ENCODE data around the gene ABHD2. TPM values are rescaled to one million over a fixed set of nuclear protein-coding genes. Genes with fewer than 3 reads are reported as not detected.

The ABHD2 gene
- polyA plus RNA-seq, 1 experiment = 51.5 TPM

DNA sequence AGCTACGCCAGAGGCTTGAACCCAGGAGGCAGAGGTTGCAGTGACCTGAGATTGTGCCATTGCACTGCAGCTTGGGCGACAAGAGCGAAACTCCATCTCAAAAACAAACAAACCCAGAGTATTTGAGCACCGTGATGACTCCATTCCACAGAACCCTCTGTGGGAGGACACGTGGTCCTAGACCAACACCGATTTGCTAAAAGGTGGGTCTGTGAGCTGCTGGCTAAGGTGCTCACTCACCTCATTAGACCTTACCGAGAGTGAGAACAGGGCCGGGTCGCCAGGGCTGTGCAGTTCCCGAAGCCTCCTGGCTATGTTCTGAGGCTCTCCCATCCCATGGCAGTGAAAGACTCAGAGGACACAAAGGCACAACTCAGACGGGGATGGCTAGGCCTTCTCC is 17.9 kb downstream of the ABHD2 start:
- POLR2A ChIA-PET = interaction anchor here (2.6 kb wide), 1 partner anchor 18 kb away, joined by 21 read pairs; the partner anchor contains the start of gene ABHD2
- no peak for DNase-seq (ENCODE audit: low read depth, low spot score)
- CTCF ChIA-PET = no interaction called here
- TF ChIP-seq, protein P1, sequence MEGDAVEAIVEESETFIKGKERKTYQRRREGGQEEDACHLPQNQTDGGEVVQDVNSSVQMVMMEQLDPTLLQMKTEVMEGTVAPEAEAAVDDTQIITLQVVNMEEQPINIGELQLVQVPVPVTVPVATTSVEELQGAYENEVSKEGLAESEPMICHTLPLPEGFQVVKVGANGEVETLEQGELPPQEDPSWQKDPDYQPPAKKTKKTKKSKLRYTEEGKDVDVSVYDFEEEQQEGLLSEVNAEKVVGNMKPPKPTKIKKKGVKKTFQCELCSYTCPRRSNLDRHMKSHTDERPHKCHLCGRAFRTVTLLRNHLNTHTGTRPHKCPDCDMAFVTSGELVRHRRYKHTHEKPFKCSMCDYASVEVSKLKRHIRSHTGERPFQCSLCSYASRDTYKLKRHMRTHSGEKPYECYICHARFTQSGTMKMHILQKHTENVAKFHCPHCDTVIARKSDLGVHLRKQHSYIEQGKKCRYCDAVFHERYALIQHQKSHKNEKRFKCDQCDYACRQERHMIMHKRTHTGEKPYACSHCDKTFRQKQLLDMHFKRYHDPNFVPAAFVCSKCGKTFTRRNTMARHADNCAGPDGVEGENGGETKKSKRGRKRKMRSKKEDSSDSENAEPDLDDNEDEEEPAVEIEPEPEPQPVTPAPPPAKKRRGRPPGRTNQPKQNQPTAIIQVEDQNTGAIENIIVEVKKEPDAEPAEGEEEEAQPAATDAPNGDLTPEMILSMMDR (IDR thresholded peaks at IDR 0.05; ENCODE audit: low read depth, low read length) = no peak
- Histone ChIP-seq H3K27ac (ENCODE audit: low read depth, low read length) (peak overlapping the region; percentile 99), H3K9me3 (ENCODE audit: control insufficient read depth, insufficient read depth, low read length) (no peaks in the 10 kb centered on the region), H3K27me3 (ENCODE audit: control insufficient read depth, insufficient read depth, low read length) (no peaks in the 10 kb centered on the region), H3K4me3 (ENCODE audit: low read depth, low read length) (no peak overlapping the region)

DNA sequence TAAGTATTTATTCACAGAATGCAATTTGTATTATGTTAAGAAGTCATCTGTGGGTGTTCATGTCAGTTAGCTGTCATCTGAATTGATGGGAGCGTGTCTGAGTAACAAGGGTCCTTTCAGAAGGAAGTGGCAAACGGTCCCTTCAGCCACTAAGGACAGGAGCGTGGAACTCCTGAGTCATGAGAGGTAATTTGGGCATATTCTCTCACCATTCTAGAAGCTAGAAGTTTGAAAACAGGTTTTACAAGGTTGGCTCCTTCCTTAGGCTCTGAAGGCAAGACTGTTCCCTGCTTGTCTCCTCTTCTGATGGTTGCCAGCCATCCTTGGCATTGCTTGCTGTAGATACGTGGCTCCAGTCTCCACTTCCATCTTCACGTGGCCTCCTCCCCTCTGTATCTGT is 19.7 kb downstream of the ABHD2 start:
- CTCF ChIA-PET = interaction anchor here (0.8 to 1.3 kb wide), 2 partner anchors 22 to 70 kb away, joined by 4 read pairs; no protein-coding TSS in a partner anchor
- Histone ChIP-seq H3K27me3 (ENCODE audit: control insufficient read depth, insufficient read depth, low read length) (no peaks in the 10 kb centered on the region), H3K9me3 (ENCODE audit: control insufficient read depth, insufficient read depth, low read length) (no peaks in the 10 kb centered on the region), H3K27ac (ENCODE audit: low read depth, low read length) (no peak overlapping the region), H3K4me3 (ENCODE audit: low read depth, low read length) (no peak overlapping the region)
- POLR2A ChIA-PET = no interaction called here
- TF ChIP-seq, protein P1 (IDR thresholded peaks at IDR 0.05; ENCODE audit: low read depth, low read length) = no peak
- DNase-seq (ENCODE audit: low read depth, low spot score) = no peak

DNA sequence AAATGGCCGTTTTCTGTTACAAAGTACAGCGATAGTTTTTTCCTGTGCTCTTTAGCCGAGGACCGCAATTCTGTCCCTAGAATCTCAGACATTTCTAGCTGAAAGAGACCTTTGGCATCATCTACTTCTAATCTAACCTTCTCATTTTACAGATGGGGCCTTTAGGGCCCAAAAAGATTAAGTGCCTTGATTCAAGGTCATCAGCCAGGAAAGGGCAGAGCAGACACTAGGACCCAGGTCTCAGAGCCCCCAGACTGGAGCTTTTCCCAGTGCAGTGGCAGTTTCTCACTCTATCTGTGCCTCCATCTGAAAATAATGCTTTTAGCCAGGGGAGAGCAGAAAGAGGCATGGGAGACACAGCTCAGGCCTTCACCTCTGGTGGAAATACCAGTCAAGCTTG is 20.6 kb downstream of the ABHD2 start:
- ChIA-PET CTCF (interaction anchor here (0.8 to 1.6 kb wide), 2 partner anchors 21 to 69 kb away, joined by 4 read pairs; no protein-coding TSS in a partner anchor), POLR2A (no interaction called here)
- Histone ChIP-seq H3K9me3 (ENCODE audit: control insufficient read depth, insufficient read depth, low read length) (no peaks in the 10 kb centered on the region), H3K27me3 (ENCODE audit: control insufficient read depth, insufficient read depth, low read length) (no peaks in the 10 kb centered on the region), H3K4me3 (ENCODE audit: low read depth, low read length) (no peak overlapping the region), H3K27ac (ENCODE audit: low read depth, low read length) (no peak overlapping the region)
- no peak for DNase-seq (ENCODE audit: low read depth, low spot score)
- TF ChIP-seq, protein P1 (IDR thresholded peaks at IDR 0.05; ENCODE audit: low read depth, low read length) = no peak

DNA sequence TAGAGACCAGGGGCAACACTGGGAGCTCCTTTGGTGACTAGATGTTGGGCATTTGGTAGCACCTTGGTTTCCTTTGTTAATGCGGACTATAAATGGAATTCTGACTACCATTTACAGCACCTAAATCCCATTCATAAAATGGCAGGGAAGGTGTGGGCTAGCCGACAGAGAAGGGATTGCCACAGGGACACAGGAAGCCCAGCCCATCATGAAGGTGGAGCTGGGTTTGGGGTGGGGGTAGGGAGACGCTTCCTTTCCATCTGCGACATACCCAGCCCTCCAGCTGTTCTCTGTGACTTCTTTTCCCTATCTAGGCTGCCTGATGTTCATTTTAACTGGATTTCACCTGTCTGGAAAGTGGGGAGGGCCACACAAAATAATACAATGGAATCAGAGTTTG is 21.0 kb downstream of the ABHD2 start:
- Histone ChIP-seq H3K4me3 (ENCODE audit: low read depth, low read length) (no peak overlapping the region), H3K27ac (ENCODE audit: low read depth, low read length) (no peak overlapping the region), H3K27me3 (ENCODE audit: control insufficient read depth, insufficient read depth, low read length) (no peaks in the 10 kb centered on the region), H3K9me3 (ENCODE audit: control insufficient read depth, insufficient read depth, low read length) (no peaks in the 10 kb centered on the region)
- ChIA-PET POLR2A (no interaction called here), CTCF (interaction anchor here (1.6 kb wide), 1 partner anchor 20 kb away, joined by 4 read pairs; no protein-coding TSS in a partner anchor)
- DNase-seq (ENCODE audit: low read depth, low spot score) = no peak
- TF ChIP-seq, protein P1 (IDR thresholded peaks at IDR 0.05; ENCODE audit: low read depth, low read length) = no peak

DNA sequence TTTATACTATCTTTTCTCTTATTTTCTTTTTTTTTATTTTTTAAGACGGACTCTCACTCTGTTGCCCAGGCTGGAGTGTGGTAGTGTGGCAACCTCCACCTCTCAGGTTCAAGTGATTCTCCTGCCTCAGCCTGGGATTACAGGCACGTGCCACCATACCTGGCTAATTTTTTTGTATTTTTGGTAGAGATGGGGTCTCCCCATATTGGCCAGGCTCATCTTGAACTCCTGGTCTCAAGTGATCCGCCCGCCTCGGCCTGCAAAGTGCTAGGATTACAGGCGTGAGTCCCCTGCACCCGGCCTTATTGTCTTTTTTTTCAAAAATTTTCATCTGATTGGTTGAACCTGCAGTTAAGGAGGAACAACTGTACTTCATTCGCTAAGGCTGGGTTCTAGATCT is 21.8 kb downstream of the ABHD2 start:
- Histone ChIP-seq H3K27ac (ENCODE audit: low read depth, low read length) (no peak overlapping the region), H3K4me3 (ENCODE audit: low read depth, low read length) (no peak overlapping the region), H3K9me3 (ENCODE audit: control insufficient read depth, insufficient read depth, low read length) (no peaks in the 10 kb centered on the region), H3K27me3 (ENCODE audit: control insufficient read depth, insufficient read depth, low read length) (no peaks in the 10 kb centered on the region)
- ChIA-PET CTCF (no interaction called here), POLR2A (no interaction called here)
- DNase-seq (ENCODE audit: low read depth, low spot score) = no peak
- TF ChIP-seq, protein P1 (IDR thresholded peaks at IDR 0.05; ENCODE audit: low read depth, low read length) = no peak
